ENCODE results near the gene TPSG1.

DNA sequence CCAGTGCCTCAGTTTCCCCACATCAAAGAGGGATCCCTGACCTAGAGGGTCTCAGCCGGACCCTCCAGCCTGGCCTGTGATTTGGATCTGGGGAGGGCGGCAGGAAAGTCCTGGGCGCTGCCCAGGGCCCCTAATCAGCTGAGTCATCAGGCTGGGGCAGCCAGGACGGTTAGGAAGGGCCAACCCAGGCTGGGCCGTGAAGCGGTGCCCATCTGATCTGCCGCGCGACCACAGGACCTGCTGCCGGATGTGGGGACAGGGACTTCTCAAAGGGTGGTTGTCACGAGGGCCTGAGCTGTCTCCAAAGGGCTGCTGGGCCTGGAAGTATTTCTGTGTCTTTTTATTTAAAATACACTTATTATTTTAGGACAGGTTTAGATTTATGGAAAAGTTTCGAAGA, 19.8 kb upstream of the TPSG1 start:
- TF ChIP-seq, protein P1, sequence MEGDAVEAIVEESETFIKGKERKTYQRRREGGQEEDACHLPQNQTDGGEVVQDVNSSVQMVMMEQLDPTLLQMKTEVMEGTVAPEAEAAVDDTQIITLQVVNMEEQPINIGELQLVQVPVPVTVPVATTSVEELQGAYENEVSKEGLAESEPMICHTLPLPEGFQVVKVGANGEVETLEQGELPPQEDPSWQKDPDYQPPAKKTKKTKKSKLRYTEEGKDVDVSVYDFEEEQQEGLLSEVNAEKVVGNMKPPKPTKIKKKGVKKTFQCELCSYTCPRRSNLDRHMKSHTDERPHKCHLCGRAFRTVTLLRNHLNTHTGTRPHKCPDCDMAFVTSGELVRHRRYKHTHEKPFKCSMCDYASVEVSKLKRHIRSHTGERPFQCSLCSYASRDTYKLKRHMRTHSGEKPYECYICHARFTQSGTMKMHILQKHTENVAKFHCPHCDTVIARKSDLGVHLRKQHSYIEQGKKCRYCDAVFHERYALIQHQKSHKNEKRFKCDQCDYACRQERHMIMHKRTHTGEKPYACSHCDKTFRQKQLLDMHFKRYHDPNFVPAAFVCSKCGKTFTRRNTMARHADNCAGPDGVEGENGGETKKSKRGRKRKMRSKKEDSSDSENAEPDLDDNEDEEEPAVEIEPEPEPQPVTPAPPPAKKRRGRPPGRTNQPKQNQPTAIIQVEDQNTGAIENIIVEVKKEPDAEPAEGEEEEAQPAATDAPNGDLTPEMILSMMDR (IDR thresholded peaks at IDR 0.05; ENCODE audit: insufficient read depth, low read length, poor library complexity, severe bottlenecking), result no peak
- TF ChIP-seq EZH2phosphoT487 (conservative IDR thresholded peaks at IDR 0.05; ENCODE audit: low read length), result no peak

Measured in SU-DHL-6 (cell line).